Retina (tissue), 1 donor: ENCODE results near the gene MYO18B.

Source experiments
- DNase-seq: peaks from one replicate; pipeline ENCODE4 v3.0.0-alpha.2; 2016

The MYO18B gene

GRCh38 chr22:25751174-25751581, 9.2 kb downstream of the MYO18B start:
- no peak for DNase-seq

DNA sequence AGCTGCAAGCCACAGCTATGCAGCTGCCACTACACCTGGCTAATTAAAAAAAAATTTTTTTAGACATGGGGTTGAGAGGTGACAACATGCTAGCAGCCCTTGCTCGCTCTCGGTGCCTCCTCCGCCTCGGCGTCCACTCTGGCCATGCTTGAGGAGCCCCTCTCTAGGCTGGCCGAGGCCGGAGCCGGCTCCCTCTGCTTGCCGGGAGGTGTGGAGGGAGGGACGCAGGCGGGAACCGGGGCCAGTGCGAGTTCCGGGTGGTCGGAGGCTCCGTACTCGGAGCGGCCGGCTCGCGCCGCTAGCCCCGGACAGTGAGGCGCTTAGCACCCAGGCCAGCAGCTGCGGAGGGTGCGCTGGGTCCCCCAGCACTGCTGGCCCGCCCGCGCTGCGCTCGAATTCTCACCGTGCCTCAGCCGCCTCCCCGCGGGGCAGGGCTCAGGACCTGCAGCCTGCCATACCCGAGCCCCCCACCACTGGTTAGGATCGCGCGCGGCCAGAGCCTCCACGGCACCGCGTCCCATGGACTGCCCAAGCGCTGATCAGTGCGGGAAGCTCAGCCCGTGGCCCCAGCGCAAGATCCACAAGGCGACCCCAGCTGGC, 10.7 kb downstream of the MYO18B start:
- DNase-seq, result no peak

GRCh38 chr22:25753252-25753651, 11.3 kb downstream of the MYO18B start:
- DNase-seq, result no peak

DNA sequence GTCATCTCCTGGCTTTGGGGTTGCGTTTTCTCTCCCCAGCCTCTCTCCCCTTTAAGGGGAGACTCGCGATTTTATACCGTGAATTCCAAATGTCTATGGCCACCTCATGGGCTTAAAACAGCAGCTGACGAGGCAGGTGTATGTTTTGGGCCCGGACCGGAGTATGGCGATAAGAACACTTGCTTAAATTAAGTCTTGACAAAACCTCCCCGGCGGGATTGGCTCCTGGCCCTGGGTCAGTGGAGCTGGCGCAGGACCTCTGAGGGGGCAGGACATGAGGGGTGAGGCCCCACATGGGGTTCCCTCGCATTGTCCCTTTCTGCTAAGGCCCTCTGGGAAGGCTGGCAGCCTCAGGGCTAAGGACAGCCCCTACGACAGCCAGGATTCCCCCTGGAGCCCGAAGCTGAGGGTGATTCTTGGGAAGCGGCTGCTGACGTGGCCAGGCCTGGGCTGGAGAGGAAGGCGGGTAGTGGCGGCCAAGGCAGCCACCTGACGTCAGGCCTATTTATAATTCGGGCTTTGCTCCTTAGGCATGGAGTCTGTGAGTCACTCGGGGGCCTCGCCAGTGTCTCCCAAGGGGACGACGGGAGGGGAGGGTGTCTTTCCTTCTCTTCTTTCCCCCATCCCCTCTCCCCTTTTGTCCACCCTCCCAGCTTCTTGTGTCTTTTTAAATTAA, 12.7 kb downstream of the MYO18B start:
- DNase-seq, result no peak

DNA sequence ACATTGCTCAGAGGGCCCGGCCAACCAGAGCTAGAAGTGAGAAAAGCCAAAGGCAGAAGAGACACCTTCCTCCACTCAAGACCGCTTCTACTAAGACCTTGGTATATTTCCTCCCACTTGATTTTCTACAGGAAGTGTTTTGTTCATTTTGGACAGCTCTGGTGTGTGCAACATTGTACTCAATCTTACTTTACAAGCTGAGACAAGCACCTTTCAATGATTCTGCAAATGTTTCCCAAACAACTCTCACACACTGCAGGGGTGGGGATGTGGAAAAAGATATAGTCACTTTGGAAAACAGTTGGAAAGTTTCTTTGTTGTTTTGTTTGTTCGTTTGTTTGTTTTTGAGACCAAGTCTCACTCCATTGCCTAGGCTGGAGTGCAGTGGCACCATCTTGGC, 15.7 kb downstream of the MYO18B start:
- DNase-seq, result no peak

DNA sequence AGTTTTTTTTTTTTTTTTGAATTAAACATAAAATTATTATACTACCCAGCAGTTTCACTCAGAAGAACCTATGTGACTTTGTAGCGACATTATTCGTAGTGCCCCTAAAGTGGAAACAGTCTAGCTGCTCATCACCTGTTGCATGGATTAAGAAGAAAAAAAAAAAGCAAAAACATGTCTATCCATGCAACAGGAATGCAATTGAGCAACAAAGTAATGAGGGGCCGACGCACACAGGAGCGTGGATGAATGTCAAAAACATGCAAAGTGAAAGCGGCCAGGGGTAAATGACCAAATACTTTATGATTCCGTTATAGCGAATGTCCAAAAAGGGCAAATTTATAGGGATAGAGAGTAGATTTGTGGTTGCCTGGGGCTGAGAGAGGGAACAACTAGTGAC, 16.3 kb downstream of the MYO18B start:
- DNase-seq, result no peak

- no peak for DNase-seq
These were observed 17.8 kb downstream of the MYO18B start for GRCh38 chr22:25759825-25760231.

- no peak for DNase-seq
These were observed 18.3 kb downstream of the MYO18B start for GRCh38 chr22:25760294-25760693.

DNA sequence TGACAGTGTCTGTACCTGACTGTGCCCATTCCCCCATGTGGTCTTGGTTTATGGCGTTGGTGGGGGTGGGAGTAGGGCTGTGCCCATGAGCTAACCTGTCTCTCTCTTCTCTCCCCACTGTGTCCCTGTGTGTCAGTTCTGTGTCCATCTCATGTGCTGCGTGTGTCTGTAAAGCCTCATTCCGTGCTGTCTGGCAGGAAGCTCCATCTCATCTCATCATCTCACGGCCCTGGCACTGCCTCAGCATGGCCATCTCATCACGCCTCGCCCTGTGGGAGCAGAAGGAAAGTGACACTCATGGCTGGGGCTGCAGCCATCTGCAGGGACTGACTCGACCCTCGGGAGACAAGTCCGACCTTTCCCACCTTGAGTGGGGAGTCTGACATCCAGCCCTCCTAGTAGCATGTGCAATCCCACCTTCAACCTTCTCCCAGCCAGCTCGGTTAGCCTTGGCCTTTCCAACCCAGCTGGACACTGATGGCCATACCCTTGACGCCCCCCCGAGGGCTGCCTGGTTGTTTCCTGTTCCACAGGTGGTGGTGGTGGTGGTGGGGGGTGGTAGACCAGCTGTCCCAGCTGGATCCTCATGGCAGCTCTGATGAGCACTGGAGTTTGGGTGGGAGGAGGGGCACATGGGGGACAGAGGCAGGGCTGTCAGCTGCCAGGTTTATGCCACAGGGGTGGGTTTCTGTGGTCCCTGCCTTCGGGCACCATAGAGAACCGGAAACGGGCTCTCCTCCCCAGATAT, 19.0 kb downstream of the MYO18B start:
- no peak for DNase-seq

GRCh38 chr22:25762147-25762546, 20.2 kb downstream of the MYO18B start:
- DNase-seq, result no peak

DNA sequence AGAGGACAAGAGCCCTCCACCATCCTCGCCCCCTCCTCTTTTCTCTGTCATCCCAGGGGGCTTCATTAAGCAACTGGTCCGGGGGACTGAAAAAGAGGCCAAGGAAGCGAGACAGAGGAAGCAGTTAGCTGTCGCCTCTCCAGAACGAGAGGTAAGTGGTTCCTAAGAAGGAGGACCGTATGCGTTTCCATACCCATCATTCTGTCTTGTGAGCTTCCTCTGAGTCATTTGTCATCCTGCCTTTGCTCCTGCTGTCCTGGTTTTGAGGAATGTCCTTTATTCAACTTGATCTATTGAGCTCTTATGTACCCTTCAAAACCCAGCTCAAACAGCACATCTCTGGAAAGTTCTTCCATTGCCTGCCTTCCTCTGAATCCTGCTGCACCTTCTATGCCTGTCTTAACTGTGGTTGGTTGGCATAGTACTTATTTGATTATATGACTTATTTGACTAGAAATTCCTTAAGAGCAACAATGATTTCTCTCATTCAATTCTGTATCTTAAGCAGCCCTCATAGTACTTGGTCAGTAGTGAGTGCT, 21.3 kb downstream of the MYO18B start:
- DNase-seq, result no peak

GRCh38 chr22:25764270-25765015, 22.5 kb downstream of the MYO18B start:
- DNase-seq, result no peak

DNA sequence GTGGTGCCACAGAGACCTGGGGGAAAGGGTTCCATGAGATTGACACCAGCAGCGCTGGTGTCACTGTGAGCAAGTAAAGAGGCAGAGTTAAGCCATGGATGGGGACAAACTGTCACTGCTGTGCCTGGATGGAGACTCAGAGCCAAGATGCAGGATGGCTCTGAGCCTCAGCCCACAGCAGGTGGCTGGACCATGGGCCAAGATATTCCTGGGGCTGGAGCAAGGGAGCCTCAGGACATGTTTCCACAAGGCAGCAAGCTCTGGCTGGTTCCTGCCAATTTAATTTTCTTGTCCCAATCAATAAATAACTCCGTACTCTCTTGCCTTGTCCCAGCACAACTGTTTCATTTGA, 23.0 kb downstream of the MYO18B start:
- no peak for DNase-seq

DNA sequence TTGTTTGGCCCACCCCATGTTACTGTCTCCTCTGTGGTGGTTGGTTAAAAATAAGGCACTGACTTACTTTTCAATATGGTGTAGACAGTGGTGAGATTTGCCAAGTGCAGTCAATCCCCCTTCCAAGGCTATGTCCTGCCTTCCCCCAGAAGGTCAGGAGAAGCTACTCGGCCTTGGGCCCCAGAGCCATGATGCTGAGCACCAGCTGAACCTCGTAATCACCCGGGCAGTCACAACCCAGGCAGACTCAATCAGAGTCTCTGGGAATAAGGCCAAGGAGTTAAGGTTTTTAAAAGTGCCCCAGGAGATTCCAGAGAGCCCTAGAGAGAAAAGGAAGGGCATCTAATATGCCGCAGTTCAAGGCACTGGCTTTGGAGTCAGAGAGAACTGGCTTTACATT, 23.8 kb downstream of the MYO18B start:
- DNase-seq, result no peak

- DNase-seq, result no peak
These were observed 24.4 kb downstream of the MYO18B start for GRCh38 chr22:25766418-25766817.

- no peak for DNase-seq
These were observed 28.3 kb downstream of the MYO18B start for GRCh38 chr22:25770333-25770732.

DNA sequence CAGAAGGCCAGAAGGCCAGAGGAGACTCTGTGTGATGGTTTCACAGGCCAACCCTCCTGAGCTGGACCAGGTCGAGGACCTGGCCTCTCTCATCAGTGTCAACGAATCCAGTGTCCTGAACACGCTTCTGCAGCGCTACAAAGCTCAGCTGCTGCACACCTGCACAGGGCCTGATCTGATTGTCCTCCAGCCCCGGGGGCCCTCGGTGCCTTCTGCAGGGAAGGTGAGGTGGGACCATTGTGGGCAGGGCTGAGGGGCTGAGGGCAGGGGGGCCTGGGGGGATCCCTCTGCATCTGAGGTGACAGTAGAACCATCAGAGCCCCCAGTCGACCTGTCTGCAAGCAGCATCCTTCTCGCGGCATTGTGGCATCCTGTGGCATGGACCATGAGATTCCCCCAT, 30.3 kb downstream of the MYO18B start:
- no peak for DNase-seq

DNA sequence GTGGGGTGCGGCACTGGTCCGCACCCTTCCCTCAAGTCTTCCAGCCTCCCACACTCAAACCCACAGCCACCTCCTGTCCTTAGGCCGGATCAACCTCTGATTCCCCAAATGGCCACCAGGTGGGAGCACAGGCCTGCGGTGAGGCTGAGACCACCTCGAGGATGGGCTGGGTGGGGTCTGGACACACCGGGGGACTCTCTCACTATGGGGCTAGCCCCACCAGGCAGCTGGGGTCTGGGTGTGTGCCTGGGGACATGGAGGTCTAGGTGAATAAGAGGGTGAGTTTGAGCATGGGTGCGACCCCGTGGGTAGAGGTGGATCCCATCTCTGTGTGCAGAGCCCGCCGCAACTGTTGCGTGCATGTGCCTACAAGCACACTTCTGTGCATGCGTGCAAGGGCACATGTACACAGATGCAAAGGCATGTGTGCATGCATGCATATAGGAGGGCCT, 32.6 kb downstream of the MYO18B start:
- peak; percentile 72 for DNase-seq

DNA sequence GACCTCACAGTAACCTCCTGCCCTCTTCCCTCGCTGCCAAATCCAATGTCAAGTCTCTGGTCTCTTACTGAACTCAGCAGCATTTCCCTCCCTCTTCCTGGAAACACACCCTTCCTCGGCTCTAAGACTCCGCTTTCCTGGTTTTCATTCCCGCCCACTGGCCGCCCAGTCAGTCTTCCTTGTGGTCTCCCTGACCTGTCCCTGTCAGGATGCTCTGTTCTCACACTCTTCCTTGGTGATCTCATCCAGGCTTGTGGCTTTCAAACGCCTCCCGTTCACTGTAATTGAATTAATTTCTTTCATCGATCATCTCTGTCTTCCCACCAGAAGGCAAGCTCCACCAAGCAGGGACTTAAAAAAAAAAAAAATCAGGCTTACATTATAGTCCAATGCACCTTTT, 33.5 kb downstream of the MYO18B start:
- peak; percentile 75 for DNase-seq

DNA sequence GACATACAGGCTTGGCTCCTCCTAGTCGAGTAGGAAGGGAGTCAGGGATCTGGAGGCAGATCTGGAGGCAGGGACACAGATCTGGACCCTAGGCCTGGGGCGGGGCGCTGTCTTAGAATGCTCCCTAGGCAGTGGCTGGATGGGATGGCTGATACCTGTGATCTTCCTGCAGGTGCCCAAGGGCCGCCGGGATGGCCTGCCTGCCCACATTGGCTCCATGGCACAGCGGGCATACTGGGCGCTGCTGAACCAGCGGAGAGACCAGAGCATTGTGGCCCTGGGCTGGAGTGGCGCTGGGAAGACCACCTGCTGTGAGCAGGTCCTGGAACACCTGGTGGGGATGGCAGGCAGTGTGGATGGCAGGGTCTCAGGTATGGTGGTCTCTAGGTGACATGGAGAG, 35.4 kb downstream of the MYO18B start:
- DNase-seq, result no peak

GRCh38 chr22:25777870-25778269, 35.9 kb downstream of the MYO18B start:
- DNase-seq, result peak; percentile 18

- DNase-seq, result no peak
These were observed 37.4 kb downstream of the MYO18B start for GRCh38 chr22:25779426-25779825.

- DNase-seq, result no peak
These were observed 37.9 kb downstream of the MYO18B start for GRCh38 chr22:25779890-25780289.
